Measurements from ENCODE around the gene RNF114. TPM values are rescaled to one million over a fixed set of nuclear protein-coding genes. Genes with fewer than 3 reads are reported as not detected.
"Not testable (repeated sequence)": the region's sequence is repeated elsewhere in the genome, so short reads cannot be mapped to it uniquely, and the experiment has no call there.

RNF114 gene
- total RNA-seq, 1 donor from 2014 or later, result 62.7 TPM

GRCh38 chr20:49976542-49976941 lies 40.3 kb downstream of the RNF114 start:
- H3K27me3 ChIP-seq (ENCODE audit: insufficient read depth, low read length), result peaks cover 2% of the 10 kb centered on the region
- Mint-ChIP-seq H3K9me3 (ENCODE audit: unreplicated experiment) (no peaks in the 10 kb centered on the region), H3K4me3 (ENCODE audit: unreplicated experiment) (no peak overlapping the region), H3K27ac (ENCODE audit: unreplicated experiment) (no peak overlapping the region), H3K27me3 (ENCODE audit: low read depth, unreplicated experiment) (peaks cover 14% of the 10 kb centered on the region), H3K4me1 (ENCODE audit: low read depth, unreplicated experiment) (no peaks in the 10 kb centered on the region), H3K36me3 (ENCODE audit: low read depth, unreplicated experiment) (no peaks in the 10 kb centered on the region)
- no peaks in the 10 kb centered on the region for H4K20me1 ChIP-seq (ENCODE audit: insufficient read depth, low read length)
- H3K27ac ChIP-seq (ENCODE audit: low read depth, low read length), result no peak overlapping the region
- H3K4me3 ChIP-seq (ENCODE audit: insufficient read depth, low read depth, low read length), result no peak overlapping the region
- H3K9ac ChIP-seq (ENCODE audit: low read length), result no peak overlapping the region
- no peak for DNase-seq (ENCODE audit: low read depth)
- no peaks in the 10 kb centered on the region for H3K79me2 ChIP-seq (ENCODE audit: insufficient read depth, low read length)
- H3K4me1 ChIP-seq (ENCODE audit: insufficient read depth, low read length), result peaks cover 9% of the 10 kb centered on the region
- FAIRE-seq, result no peak
- H3K9me3 ChIP-seq (ENCODE audit: insufficient read depth, low read depth, low read length), result no peaks in the 10 kb centered on the region
- H2AFZ ChIP-seq (ENCODE audit: low read depth, low read length), result no peak overlapping the region
- H3K36me3 ChIP-seq (ENCODE audit: insufficient read depth, low read length), result no peaks in the 10 kb centered on the region
- TF ChIP-seq CTCF (IDR thresholded peaks at IDR 0.05; ENCODE audit: insufficient read depth, low read depth, low read length) (no peak), EZH2 (IDR thresholded peaks at IDR 0.05; ENCODE audit: insufficient read depth, low read length) (no peak)
- H3K4me2 ChIP-seq (ENCODE audit: low read length), result no peak overlapping the region

GRCh38 chr20:49977740-49978139 lies 41.5 kb downstream of the RNF114 start:
- H3K9me3 ChIP-seq (ENCODE audit: insufficient read depth, low read depth, low read length); H3K79me2 ChIP-seq (ENCODE audit: insufficient read depth, low read length); H3K36me3 ChIP-seq (ENCODE audit: insufficient read depth, low read length); FAIRE-seq; H3K27me3 ChIP-seq (ENCODE audit: insufficient read depth, low read length); H3K27ac Mint-ChIP-seq (ENCODE audit: unreplicated experiment); H3K4me2 ChIP-seq (ENCODE audit: low read length); H3K4me3 Mint-ChIP-seq (ENCODE audit: unreplicated experiment); H3K4me1 Mint-ChIP-seq (ENCODE audit: low read depth, unreplicated experiment); H3K27ac ChIP-seq (ENCODE audit: low read depth, low read length); H4K20me1 ChIP-seq (ENCODE audit: insufficient read depth, low read length); H3K4me3 ChIP-seq (ENCODE audit: insufficient read depth, low read depth, low read length); H3K9ac ChIP-seq (ENCODE audit: low read length); H3K9me3 Mint-ChIP-seq (ENCODE audit: unreplicated experiment); H2AFZ ChIP-seq (ENCODE audit: low read depth, low read length); DNase-seq (ENCODE audit: low read depth); H3K36me3 Mint-ChIP-seq (ENCODE audit: low read depth, unreplicated experiment): not testable (repeated sequence)
- peaks cover 22% of the 10 kb centered on the region for H3K27me3 Mint-ChIP-seq (ENCODE audit: low read depth, unreplicated experiment)
- H3K4me1 ChIP-seq (ENCODE audit: insufficient read depth, low read length), result peaks cover 15% of the 10 kb centered on the region

GRCh38 chr20:49978685-49979029 lies 42.5 kb downstream of the RNF114 start:
- Histone ChIP-seq H2AFZ (ENCODE audit: low read depth, low read length) (no peak overlapping the region), H3K9ac (ENCODE audit: low read length) (no peak overlapping the region), H4K20me1 (ENCODE audit: insufficient read depth, low read length) (peaks cover 8% of the 10 kb centered on the region), H3K4me1 (ENCODE audit: insufficient read depth, low read length) (peaks cover 17% of the 10 kb centered on the region), H3K36me3 (ENCODE audit: insufficient read depth, low read length) (no peaks in the 10 kb centered on the region), H3K79me2 (ENCODE audit: insufficient read depth, low read length) (peaks cover 8% of the 10 kb centered on the region), H3K9me3 (ENCODE audit: insufficient read depth, low read depth, low read length) (no peaks in the 10 kb centered on the region), H3K27ac (ENCODE audit: low read depth, low read length) (no peak overlapping the region), H3K27me3 (ENCODE audit: insufficient read depth, low read length) (peaks cover 6% of the 10 kb centered on the region), H3K4me2 (ENCODE audit: low read length) (peak overlapping the region; percentile 83), H3K4me3 (ENCODE audit: insufficient read depth, low read depth, low read length) (no peak overlapping the region)
- H3K36me3 Mint-ChIP-seq (ENCODE audit: low read depth, unreplicated experiment), result no peaks in the 10 kb centered on the region
- DNase-seq (ENCODE audit: low read depth) (no peak), FAIRE-seq (no peak)
- TF ChIP-seq CTCF (IDR thresholded peaks at IDR 0.05; ENCODE audit: insufficient read depth, low read depth, low read length) (no peak), EZH2 (IDR thresholded peaks at IDR 0.05; ENCODE audit: insufficient read depth, low read length) (no peak)
- no peaks in the 10 kb centered on the region for H3K4me1 Mint-ChIP-seq (ENCODE audit: low read depth, unreplicated experiment)
- peaks cover 22% of the 10 kb centered on the region for H3K27me3 Mint-ChIP-seq (ENCODE audit: low read depth, unreplicated experiment)
- H3K4me3 Mint-ChIP-seq (ENCODE audit: unreplicated experiment), result peak overlapping the region; percentile 47
- H3K9me3 Mint-ChIP-seq (ENCODE audit: unreplicated experiment), result no peaks in the 10 kb centered on the region
- no peak overlapping the region for H3K27ac Mint-ChIP-seq (ENCODE audit: unreplicated experiment)
